ENCODE results near the gene SLC22A7. TPM values are rescaled to one million over a fixed set of nuclear protein-coding genes. Genes with fewer than 3 reads are reported as not detected.

SLC22A7 gene
- total RNA-seq, 1 experiment from 2014 or later: not detected

- no TSS peak for BruUV-seq (replicated peaks)
- TF ChIP-seq, protein P1, sequence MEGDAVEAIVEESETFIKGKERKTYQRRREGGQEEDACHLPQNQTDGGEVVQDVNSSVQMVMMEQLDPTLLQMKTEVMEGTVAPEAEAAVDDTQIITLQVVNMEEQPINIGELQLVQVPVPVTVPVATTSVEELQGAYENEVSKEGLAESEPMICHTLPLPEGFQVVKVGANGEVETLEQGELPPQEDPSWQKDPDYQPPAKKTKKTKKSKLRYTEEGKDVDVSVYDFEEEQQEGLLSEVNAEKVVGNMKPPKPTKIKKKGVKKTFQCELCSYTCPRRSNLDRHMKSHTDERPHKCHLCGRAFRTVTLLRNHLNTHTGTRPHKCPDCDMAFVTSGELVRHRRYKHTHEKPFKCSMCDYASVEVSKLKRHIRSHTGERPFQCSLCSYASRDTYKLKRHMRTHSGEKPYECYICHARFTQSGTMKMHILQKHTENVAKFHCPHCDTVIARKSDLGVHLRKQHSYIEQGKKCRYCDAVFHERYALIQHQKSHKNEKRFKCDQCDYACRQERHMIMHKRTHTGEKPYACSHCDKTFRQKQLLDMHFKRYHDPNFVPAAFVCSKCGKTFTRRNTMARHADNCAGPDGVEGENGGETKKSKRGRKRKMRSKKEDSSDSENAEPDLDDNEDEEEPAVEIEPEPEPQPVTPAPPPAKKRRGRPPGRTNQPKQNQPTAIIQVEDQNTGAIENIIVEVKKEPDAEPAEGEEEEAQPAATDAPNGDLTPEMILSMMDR (IDR thresholded peaks at IDR 0.05; ENCODE audit: unreplicated experiment): no peak
- CTCF ChIA-PET: no interaction called here
- H3K9me3 Mint-ChIP-seq (ENCODE audit: low read depth, unreplicated experiment): no peaks in the 10 kb centered on the region
- no peaks in the 10 kb centered on the region for H3K4me1 Mint-ChIP-seq (ENCODE audit: low read depth, unreplicated experiment)
- intact Hi-C loops (cut with micrococcal nuclease; ENCODE audit: unreplicated experiment): no loop called here
- no peak for DNase-seq
- H3K27ac Mint-ChIP-seq (ENCODE audit: unreplicated experiment): no peak overlapping the region
- no peaks in the 10 kb centered on the region for H3K36me3 Mint-ChIP-seq (ENCODE audit: insufficient read depth, unreplicated experiment)
- H3K27me3 Mint-ChIP-seq (ENCODE audit: unreplicated experiment): no peaks in the 10 kb centered on the region
- no peak overlapping the region for H3K4me3 Mint-ChIP-seq (ENCODE audit: low read depth, unreplicated experiment)
These were observed 7.1 kb upstream of the SLC22A7 start for GRCh38 chr6:43290905-43291355.

GRCh38 chr6:43291708-43292107, 6.4 kb upstream of the SLC22A7 start:
- Mint-ChIP-seq H3K27me3 (ENCODE audit: unreplicated experiment) (no peaks in the 10 kb centered on the region), H3K4me1 (ENCODE audit: low read depth, unreplicated experiment) (no peaks in the 10 kb centered on the region), H3K27ac (ENCODE audit: unreplicated experiment) (no peak overlapping the region), H3K36me3 (ENCODE audit: insufficient read depth, unreplicated experiment) (no peaks in the 10 kb centered on the region), H3K9me3 (ENCODE audit: low read depth, unreplicated experiment) (no peaks in the 10 kb centered on the region), H3K4me3 (ENCODE audit: low read depth, unreplicated experiment) (no peak overlapping the region)
- intact Hi-C loops (cut with micrococcal nuclease; ENCODE audit: unreplicated experiment): no loop called here
- no TSS peak for BruUV-seq (replicated peaks)
- CTCF ChIA-PET: no interaction called here
- TF ChIP-seq, protein P1 (IDR thresholded peaks at IDR 0.05; ENCODE audit: unreplicated experiment): no peak
- DNase-seq: no peak

DNA sequence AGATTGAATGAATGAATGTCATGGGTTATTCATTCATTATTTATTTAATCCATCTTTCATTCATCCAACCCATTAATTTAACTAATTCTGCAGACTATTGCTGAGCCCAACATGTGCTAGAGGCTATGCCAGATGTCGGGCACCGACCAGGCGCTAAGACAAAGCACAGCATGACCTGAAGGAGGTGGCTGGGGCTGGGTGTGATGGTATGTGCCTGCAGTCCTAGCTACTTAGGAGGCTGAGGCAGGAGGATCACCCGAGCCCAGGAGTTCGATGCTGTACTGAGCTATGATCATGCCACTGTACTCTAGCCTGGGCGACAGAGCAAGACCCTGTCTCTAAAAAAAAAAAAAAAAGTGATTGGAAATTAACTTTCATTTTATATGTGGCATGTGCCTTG, 5.7 kb upstream of the SLC22A7 start:
- no peak overlapping the region for H3K27ac Mint-ChIP-seq (ENCODE audit: unreplicated experiment)
- no peaks in the 10 kb centered on the region for H3K9me3 Mint-ChIP-seq (ENCODE audit: low read depth, unreplicated experiment)
- DNase-seq: no peak
- H3K27me3 Mint-ChIP-seq (ENCODE audit: unreplicated experiment): no peaks in the 10 kb centered on the region
- CTCF ChIA-PET: interaction anchor here (0.7 kb wide), 3 partner anchors 59 to 1826 kb away, joined by 4 to 5 read pairs (median 4); no protein-coding TSS in a partner anchor
- H3K4me1 Mint-ChIP-seq (ENCODE audit: low read depth, unreplicated experiment): no peaks in the 10 kb centered on the region
- TF ChIP-seq, protein P1 (IDR thresholded peaks at IDR 0.05; ENCODE audit: unreplicated experiment): no peak
- intact Hi-C loops (cut with micrococcal nuclease; ENCODE audit: unreplicated experiment): no loop called here
- no TSS peak for BruUV-seq (replicated peaks)
- no peak overlapping the region for H3K4me3 Mint-ChIP-seq (ENCODE audit: low read depth, unreplicated experiment)
- H3K36me3 Mint-ChIP-seq (ENCODE audit: insufficient read depth, unreplicated experiment): no peaks in the 10 kb centered on the region

DNA sequence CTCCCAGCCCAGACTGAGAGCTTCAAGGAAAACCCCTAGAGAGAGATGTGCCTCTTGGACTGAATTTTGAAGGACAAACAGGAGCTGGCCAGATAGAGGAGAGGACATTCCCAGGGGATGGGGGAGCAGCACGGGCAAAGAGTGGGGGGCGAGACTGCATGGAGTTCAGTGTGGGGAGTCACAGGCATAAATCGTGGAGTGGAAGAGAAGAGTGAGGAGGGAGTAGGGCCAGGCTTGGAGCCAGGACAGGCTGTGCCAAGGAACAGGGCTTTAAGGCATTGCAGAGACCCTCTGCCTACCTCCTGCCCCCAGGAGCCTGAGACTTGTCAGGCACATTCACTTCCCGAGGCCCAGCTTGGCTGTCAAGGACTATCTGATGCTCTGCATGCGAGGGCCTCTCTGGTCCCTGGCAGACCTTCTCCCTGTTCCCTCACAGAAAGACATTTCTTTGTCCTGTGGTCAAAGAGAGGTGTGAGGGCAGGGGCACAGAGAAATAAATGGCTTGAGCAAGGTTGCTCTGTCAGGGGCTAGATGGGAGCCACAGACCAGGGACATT, 5.2 kb upstream of the SLC22A7 start:
- no peak overlapping the region for H3K4me3 Mint-ChIP-seq (ENCODE audit: low read depth, unreplicated experiment)
- no peaks in the 10 kb centered on the region for H3K27me3 Mint-ChIP-seq (ENCODE audit: unreplicated experiment)
- DNase-seq: no peak
- H3K27ac Mint-ChIP-seq (ENCODE audit: unreplicated experiment): no peak overlapping the region
- CTCF ChIA-PET: interaction anchor here (0.7 kb wide), 3 partner anchors 59 to 1825 kb away, joined by 4 to 5 read pairs (median 4); no protein-coding TSS in a partner anchor
- TF ChIP-seq, protein P1 (IDR thresholded peaks at IDR 0.05; ENCODE audit: unreplicated experiment): no peak
- no peaks in the 10 kb centered on the region for H3K4me1 Mint-ChIP-seq (ENCODE audit: low read depth, unreplicated experiment)
- H3K9me3 Mint-ChIP-seq (ENCODE audit: low read depth, unreplicated experiment): no peaks in the 10 kb centered on the region
- no TSS peak for BruUV-seq (replicated peaks)
- intact Hi-C loops (cut with micrococcal nuclease; ENCODE audit: unreplicated experiment): no loop called here
- no peaks in the 10 kb centered on the region for H3K36me3 Mint-ChIP-seq (ENCODE audit: insufficient read depth, unreplicated experiment)
